OCI-LY7 (cell line): ENCODE measurements around the gene TRANK1. TPM values are rescaled to one million over a fixed set of nuclear protein-coding genes. Genes with fewer than 3 reads are reported as not detected.

Experiments
- BruUV-seq: library from RNA; stranded (reverse); fragments of 400-500 nt; replicated peaks from 2 replicates; lab custom pipeline; 2021; lab: Mats Ljungman, UMichigan
- CTCF ChIA-PET: fragments of 300-600 bp; sonication (Branson Sonifier 250); formaldehyde crosslinking; loops from one replicate; lab custom pipeline; 2022; ENCODE audit warnings: antibody characterized with exemption; ENCODE audit not compliant: unreplicated experiment; lab: Charles Lee
- POLR2A ChIA-PET: fragments of 300-600 bp; sonication (Branson Sonifier 250); formaldehyde crosslinking; loops from one replicate; lab custom pipeline; 2022; ENCODE audit warnings: antibody characterized with exemption; lab: Charles Lee
- DNase-seq: peaks from one replicate; pipeline ENCODE4 v3.0.0-alpha.2; 2015; ENCODE audit warnings: low spot score
- H2AFZ ChIP-seq: fragments of 200-600 bp; sonication (generic), shearing (Covaris generic); 2 replicates; pipeline ENCODE4 v1.6.1; 2014; ENCODE audit warnings: mild to moderate bottlenecking, antibody characterized with exemption, low read length, moderate library complexity
- H3K27ac ChIP-seq: fragments of 200-600 bp; sonication (generic); 2 replicates; pipeline ENCODE4 v1.5.1; 2014; ENCODE audit warnings: mixed run types, low read depth, mild to moderate bottlenecking, moderate library complexity, low read length, inconsistent platforms; ENCODE audit not compliant: poor library complexity, severe bottlenecking
- H3K36me3 ChIP-seq: fragments of 200-600 bp; sonication (generic); 2 replicates; pipeline ENCODE4 v1.6.1; 2014; ENCODE audit warnings: mild to moderate bottlenecking, antibody characterized with exemption, low read length, moderate library complexity, mixed read lengths; ENCODE audit not compliant: insufficient read depth
- H3K4me1 ChIP-seq: fragments of 200-600 bp; sonication (generic); 2 replicates; pipeline ENCODE4 v1.5.1; 2014; ENCODE audit warnings: mild to moderate bottlenecking, low read length; ENCODE audit not compliant: insufficient read depth, poor library complexity, severe bottlenecking
- H3K4me2 ChIP-seq: fragments of 200-600 bp; sonication (generic); 2 replicates; pipeline ENCODE4 v1.6.1; 2014; ENCODE audit warnings: mild to moderate bottlenecking, low read length
- H3K4me3 ChIP-seq: fragments of 200-600 bp; sonication (generic); 2 replicates; pipeline ENCODE4 v1.5.1; 2014; ENCODE audit warnings: mild to moderate bottlenecking, low read depth, low read length; ENCODE audit not compliant: poor library complexity, severe bottlenecking
- H3K79me2 ChIP-seq: fragments of 200-600 bp; sonication (generic); 2 replicates; pipeline ENCODE4 v1.6.1; 2016; ENCODE audit warnings: low read depth, mild to moderate bottlenecking, low read length, moderate library complexity, mixed read lengths; ENCODE audit not compliant: insufficient read depth
- H3K9me2 ChIP-seq: fragments of 200-600 bp; sonication (generic); 2 replicates; pipeline ENCODE4 v1.6.1; 2016; ENCODE audit warnings: mild to moderate bottlenecking, low read length, mixed read lengths; ENCODE audit not compliant: insufficient read depth
- H3K9me3 ChIP-seq: fragments of 200-600 bp; sonication (generic); 2 replicates; pipeline ENCODE4 v1.6.1; 2014; ENCODE audit warnings: mild to moderate bottlenecking, mixed run types, low read length, mixed read lengths
- H4K20me1 ChIP-seq: fragments of 200-600 bp; sonication (generic); 2 replicates; pipeline ENCODE4 v1.6.1; 2014; ENCODE audit warnings: mild to moderate bottlenecking, antibody characterized with exemption, low read length, moderate library complexity, mixed read lengths; ENCODE audit not compliant: insufficient read depth
- EZH2phosphoT487 ChIP-seq: fragments of 200-600 bp; sonication (generic); IDR thresholded peaks from 2 replicates; pipeline ENCODE4 v1.6.1; 2018; ENCODE audit warnings: low read depth, borderline replicate concordance, mild to moderate bottlenecking, mixed run types, antibody characterized with exemption, low read length, moderate library complexity, mixed read lengths
- intact Hi-C: fragments of 100-400 bp; cut with micrococcal nuclease; formaldehyde crosslinking; loops from one replicate; pipeline ENCODE4 v1.10.0; 2022; ENCODE audit not compliant: unreplicated experiment
- total RNA-seq, 2 experiments: library from RNA; depleted of rRNA in 1 of 2; stranded (reverse); fragments of >200 nt in 1 of 2; shearing (Covaris generic) in 1 of 2; gene quantifications; 2 replicates each; pipeline ENCODE4 v1.2.3, GENCODE V29; 2014 to 2022
- TF ChIP-seq, protein P1 (sequence below): fragments of 200-600 bp; sonication (generic); conservative IDR thresholded peaks from 2 replicates; pipeline ENCODE4 v1.5.1; 2014; ENCODE audit warnings: mild to moderate bottlenecking, antibody characterized with exemption, low read length, moderate library complexity, mixed read lengths

TRANK1 gene
- total RNA-seq, 2 experiments from 2014 or later, result 34.9 to 57.1 TPM

DNA sequence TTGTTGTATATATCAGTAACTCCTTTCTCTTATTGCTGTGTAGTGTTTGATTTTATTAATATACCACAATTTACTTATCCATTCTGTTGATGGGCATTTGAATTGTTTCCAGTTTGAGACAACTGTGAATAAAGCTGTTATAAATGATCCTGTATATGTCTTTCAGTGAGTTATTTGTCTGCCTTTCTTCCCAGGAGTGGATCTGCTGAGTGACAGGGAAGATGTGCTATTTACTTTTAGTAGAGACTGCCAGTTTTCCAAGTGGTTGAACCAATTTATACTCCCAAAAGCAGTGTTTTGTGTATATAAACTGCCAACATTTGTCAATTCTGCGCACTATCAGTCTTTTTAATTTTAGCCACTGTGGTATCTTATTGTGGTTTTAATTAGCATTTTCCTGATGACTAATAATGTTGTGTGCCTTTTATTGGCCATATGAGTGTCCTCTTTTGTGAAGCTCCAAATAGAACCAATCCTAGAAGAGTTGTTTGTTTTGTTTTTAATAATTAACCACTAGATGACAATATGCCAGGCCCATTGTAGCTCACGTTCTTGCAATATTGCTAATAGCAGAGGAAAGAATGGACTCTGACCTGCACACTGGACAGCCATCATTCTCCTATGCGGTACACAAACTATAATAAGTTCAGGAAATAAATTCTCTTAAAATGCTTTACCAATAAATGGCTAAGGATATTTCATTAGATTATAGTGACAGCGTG, 25.3 kb downstream of the TRANK1 start:
- Histone ChIP-seq H3K27ac (peak overlapping the region; percentile 73), H2AFZ (no peak overlapping the region), H3K4me3 (peak overlapping the region; percentile 57), H3K4me1 (peaks cover 74% of the 10 kb centered on the region), H3K36me3 (peaks cover 33% of the 10 kb centered on the region), H3K9me3 (peaks cover 23% of the 10 kb centered on the region), H3K79me2 (peaks cover 85% of the 10 kb centered on the region), H4K20me1 (no peaks in the 10 kb centered on the region), H3K4me2 (peak overlapping the region; percentile 79), H3K9me2 (no peaks in the 10 kb centered on the region)
- CTCF ChIA-PET, result no interaction called here
- intact Hi-C loops, result no loop called here
- DNase-seq, result no peak
- POLR2A ChIA-PET, result interaction anchor here (0.7 to 2.6 kb wide), 5 partner anchors 10 to 1402 kb away, joined by 3 to 14 read pairs (median 6); no protein-coding TSS in a partner anchor
- TF ChIP-seq, protein P1, sequence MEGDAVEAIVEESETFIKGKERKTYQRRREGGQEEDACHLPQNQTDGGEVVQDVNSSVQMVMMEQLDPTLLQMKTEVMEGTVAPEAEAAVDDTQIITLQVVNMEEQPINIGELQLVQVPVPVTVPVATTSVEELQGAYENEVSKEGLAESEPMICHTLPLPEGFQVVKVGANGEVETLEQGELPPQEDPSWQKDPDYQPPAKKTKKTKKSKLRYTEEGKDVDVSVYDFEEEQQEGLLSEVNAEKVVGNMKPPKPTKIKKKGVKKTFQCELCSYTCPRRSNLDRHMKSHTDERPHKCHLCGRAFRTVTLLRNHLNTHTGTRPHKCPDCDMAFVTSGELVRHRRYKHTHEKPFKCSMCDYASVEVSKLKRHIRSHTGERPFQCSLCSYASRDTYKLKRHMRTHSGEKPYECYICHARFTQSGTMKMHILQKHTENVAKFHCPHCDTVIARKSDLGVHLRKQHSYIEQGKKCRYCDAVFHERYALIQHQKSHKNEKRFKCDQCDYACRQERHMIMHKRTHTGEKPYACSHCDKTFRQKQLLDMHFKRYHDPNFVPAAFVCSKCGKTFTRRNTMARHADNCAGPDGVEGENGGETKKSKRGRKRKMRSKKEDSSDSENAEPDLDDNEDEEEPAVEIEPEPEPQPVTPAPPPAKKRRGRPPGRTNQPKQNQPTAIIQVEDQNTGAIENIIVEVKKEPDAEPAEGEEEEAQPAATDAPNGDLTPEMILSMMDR, result no peak
- no peak for TF ChIP-seq EZH2phosphoT487
- no TSS peak for BruUV-seq

- peak overlapping the region; percentile 73 for H3K27ac ChIP-seq
- no TSS peak for BruUV-seq
- ChIA-PET CTCF (interaction anchor here (0.9 to 1.8 kb wide), 2 partner anchors 17 to 40 kb away, joined by 3 to 4 read pairs; no protein-coding TSS in a partner anchor), POLR2A (interaction anchor here (0.6 to 1.4 kb wide), 8 partner anchors 8 to 613 kb away, joined by 3 to 4 read pairs (median 3); no protein-coding TSS in a partner anchor)
- H3K9me2 ChIP-seq, result no peaks in the 10 kb centered on the region
- peaks cover 33% of the 10 kb centered on the region for H3K36me3 ChIP-seq
- H4K20me1 ChIP-seq, result no peaks in the 10 kb centered on the region
- no peak for TF ChIP-seq EZH2phosphoT487
- peak overlapping the region; percentile 79 for H3K4me2 ChIP-seq
- DNase-seq, result peak; percentile 59
- peaks cover 71% of the 10 kb centered on the region for H3K4me1 ChIP-seq
- no peak overlapping the region; the same call in 1 of the 2 replicates for H2AFZ ChIP-seq
- intact Hi-C loops, result no loop called here
- peaks cover 87% of the 10 kb centered on the region for H3K79me2 ChIP-seq
- peaks cover 23% of the 10 kb centered on the region for H3K9me3 ChIP-seq
- peak overlapping the region; percentile 57 for H3K4me3 ChIP-seq
These were observed 26.8 kb downstream of the TRANK1 start for GRCh38 chr3:36918050-36918449.

DNA sequence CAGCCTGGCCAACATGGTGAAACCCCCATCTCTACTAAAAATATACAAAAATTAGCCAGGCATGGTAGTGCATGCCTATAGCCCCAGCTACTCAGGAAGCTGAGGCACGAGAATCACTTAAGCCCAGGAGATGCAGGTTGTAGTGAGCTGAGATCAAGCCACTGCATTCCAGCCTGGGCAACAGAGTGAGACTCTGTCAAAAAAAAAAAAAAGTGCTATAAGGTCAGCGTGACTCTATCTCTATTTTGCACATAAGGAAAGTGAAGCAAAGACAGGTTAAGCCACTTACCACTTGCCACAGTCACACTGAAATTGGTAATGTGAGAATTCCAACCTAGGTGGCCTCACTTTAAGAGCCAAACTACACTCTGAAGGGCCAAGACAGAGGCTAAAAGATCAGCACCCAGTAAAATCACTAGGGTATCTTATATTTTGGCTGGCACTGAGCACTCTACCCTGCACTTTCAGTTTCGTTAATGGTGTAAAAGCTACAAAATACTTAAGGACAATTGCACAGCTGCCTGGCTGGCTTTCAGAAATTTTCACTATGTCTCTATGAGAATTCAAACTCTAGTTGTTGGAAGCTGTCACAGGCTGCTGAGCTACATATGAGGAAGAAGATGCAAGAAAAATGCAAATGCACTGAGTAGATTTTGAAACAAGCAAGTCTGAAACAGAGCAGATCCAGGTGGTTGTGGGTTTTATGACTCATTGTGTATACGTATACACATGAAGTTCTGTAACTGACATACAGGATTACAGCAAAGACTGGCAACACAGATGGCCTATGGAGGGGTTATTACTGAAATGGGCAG, 32.7 kb downstream of the TRANK1 start:
- Histone ChIP-seq H2AFZ (peak overlapping the region; percentile 11; the same call in 1 of the 2 replicates), H3K27ac (peak overlapping the region; percentile 99), H3K79me2 (peaks cover 83% of the 10 kb centered on the region), H3K36me3 (peaks cover 12% of the 10 kb centered on the region), H4K20me1 (no peaks in the 10 kb centered on the region), H3K4me1 (peaks cover 78% of the 10 kb centered on the region), H3K4me2 (peak overlapping the region; percentile 91), H3K4me3 (peak overlapping the region; percentile 66), H3K9me3 (no peaks in the 10 kb centered on the region), H3K9me2 (no peaks in the 10 kb centered on the region)
- ChIA-PET POLR2A (interaction anchor here (0.6 to 5.1 kb wide), 11 partner anchors 10 to 307 kb away, joined by 3 to 50 read pairs (median 7); partner anchors contain the start of genes EPM2AIP1, MLH1 and TRANK1), CTCF (interaction anchor here (0.6 to 1.0 kb wide), 3 partner anchors 10 to 44 kb away, joined by 3 read pairs; no protein-coding TSS in a partner anchor)
- TF ChIP-seq, protein P1, result peak; percentile 20; the same call in 1 of the 2 replicates
- no peak for TF ChIP-seq EZH2phosphoT487
- DNase-seq, result peak; percentile 98
- TSS peak; percentile 78 for BruUV-seq
- intact Hi-C loops, result loop anchor here (1.0 to 2.0 kb wide), 3 partner anchors 11 to 81 kb away; partner anchors contain the start of genes EPM2AIP1 and MLH1
